Activated T-cell treated with anti-CD3 and anti-CD28 coated beads for 24 hours (primary cell): ENCODE measurements around the gene ZAP70.
"Not testable (repeated sequence)": the region's sequence is repeated elsewhere in the genome, so short reads cannot be mapped to it uniquely, and the experiment has no call there.

ENCODE experiments used
- DNase-seq: peaks from one replicate; pipeline ENCODE4 v3.0.0-alpha.2; 2020; ENCODE audit warnings: low read depth

Gene ZAP70

DNA sequence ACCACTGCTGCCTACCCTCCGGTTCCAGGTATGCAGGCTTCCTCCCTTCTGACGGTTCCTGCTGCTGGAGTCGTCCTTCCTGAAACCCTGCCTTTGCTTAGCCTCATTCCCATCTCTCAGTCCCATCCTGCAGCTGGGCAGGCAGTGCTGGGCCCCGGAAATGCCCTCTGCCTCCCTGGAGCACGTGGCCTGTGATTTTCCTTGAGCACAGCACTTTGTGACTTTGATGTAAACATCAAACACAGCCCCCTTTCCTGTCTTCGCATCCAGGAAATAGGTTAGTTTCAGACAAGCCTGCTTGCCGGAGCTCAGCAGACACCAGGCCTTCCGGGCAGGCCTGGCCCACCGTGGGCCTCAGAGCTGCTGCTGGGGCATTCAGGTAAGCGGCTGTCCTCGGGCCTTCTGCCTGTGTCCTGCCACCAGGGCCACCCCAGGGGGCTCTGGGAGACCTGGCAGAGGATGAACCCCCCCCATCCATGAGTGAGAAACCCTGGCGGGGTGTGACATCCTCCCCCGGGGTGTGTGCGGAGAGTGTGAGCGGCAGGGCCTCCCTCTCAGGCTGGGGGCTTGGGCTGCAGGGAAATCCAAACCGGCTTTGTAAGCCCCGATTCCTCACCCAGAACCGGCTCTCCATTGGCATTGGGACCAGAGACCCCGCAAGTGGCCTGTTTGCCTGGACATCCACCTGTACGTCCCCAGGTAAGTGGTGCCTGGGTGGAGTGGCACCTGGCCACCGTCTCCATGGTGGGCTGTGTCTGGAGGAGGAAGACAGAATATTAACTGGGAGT lies at the start of gene ZAP70:
Gene ZAP70, plus strand, starts transcription at position 281 of the 788 bp plus-strand sequence. CDS start 10,461 bp downstream, outside the sequence.
- peak; percentile 53 for DNase-seq

DNA sequence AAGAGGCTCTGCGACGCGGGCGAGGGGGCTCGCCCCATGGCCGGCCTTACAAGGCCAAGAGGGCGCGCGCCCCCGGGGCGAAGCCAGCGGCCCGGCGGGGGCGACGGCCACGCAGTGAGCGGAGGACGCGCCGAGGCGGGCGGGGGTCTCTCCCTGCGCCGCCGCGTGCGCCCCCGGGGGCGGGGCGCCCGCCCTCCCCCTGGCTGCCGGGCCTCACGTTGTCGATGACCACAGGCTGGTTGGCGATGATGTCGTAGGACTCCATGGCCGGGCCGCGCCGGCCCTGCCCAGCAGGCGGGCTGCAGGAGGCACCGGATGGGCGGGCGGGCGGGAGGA lies 49.8 kb upstream of the ZAP70 start:
- no peak for DNase-seq

GRCh38 chr2:97663962-97664635 lies 49.3 kb upstream of the ZAP70 start, which contains the start of gene ACTR1B:
TSS of gene ACTR1B (minus strand) at chr2:97664044. CDS start at chr2:97663890, 154 bp downstream.
- DNase-seq, result peak; percentile 97

GRCh38 chr2:97664636-97664970 lies 48.8 kb upstream of the ZAP70 start:
- DNase-seq, result no peak

DNA sequence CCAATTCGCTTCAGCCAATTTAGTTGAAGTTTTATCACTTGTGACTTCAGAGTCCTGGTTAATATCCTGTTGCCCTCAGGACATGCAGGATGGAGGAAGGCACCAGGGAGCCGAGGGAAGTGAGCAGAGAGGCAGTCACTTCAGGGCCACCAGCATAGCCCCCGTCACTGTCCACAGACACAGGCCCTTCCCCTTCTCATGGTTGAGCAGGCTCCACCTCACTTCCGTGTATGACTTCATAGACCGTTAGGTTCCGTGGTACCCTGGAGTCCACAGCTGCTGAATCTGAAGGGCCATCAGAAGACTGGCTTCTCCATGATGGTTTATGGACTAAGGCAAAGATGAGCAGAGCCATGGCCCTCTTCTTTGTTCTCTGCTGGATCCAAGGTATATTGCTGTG lies 43.9 kb upstream of the ZAP70 start, which contains the start of gene C2orf92:
Gene C2orf92, plus strand, starts transcription at position 266 of the 400 bp plus-strand sequence. Its CDS starts 76 bp downstream, at position 342.
- no peak for DNase-seq

DNA sequence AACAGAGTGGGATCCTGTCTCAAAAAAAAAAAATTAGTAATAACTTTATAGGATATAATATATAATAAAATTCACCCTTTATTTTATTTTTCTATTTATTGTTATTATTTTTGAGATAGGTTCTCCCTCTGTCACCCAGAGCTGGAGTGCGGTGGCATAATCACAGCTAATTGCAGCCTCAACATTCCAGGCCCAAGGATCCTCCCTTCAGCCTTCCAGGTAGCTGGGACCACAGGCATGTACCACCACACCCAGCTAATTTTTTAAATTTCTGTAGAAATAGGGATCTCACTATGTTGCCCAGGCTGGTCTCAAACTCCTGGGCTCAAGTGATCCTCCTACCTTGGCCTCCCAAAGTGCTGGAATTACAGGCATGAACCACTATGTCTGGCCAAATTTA lies 42.9 kb upstream of the ZAP70 start:
- no peak for DNase-seq

GRCh38 chr2:97671526-97671925 lies 41.9 kb upstream of the ZAP70 start:
- no peak for DNase-seq

DNA sequence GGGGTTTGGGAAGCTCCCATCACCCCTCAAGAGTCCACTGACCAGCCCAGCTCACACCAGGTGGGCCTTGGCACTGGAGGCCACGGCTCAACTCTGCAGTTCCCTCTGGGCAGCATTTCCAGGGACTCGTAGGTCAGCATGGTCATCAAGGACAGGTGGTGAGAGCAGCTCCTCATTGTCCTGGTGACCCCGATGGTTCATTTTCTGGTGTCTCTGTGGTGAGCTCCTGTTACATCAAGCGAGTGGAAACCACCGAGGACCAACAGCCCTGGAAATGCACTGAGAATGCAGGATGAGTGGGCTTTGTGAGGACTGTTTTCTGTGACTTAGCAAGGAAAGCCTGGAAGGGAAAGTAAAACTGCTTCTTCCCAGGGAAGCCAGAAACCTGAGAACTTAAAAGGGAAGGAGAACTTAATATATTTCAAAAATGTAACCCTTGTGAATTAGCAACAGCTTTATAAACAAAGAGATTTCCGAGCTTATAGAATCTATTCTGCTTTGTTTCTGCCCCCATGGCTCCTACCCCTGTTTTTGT lies 40.7 kb upstream of the ZAP70 start:
- not testable (repeated sequence) for DNase-seq

GRCh38 chr2:97673182-97673914 lies 40.0 kb upstream of the ZAP70 start:
- no peak for DNase-seq

- DNase-seq, result no peak
Observed at GRCh38 chr2:97673915-97674283, 39.5 kb upstream of the ZAP70 start.

DNA sequence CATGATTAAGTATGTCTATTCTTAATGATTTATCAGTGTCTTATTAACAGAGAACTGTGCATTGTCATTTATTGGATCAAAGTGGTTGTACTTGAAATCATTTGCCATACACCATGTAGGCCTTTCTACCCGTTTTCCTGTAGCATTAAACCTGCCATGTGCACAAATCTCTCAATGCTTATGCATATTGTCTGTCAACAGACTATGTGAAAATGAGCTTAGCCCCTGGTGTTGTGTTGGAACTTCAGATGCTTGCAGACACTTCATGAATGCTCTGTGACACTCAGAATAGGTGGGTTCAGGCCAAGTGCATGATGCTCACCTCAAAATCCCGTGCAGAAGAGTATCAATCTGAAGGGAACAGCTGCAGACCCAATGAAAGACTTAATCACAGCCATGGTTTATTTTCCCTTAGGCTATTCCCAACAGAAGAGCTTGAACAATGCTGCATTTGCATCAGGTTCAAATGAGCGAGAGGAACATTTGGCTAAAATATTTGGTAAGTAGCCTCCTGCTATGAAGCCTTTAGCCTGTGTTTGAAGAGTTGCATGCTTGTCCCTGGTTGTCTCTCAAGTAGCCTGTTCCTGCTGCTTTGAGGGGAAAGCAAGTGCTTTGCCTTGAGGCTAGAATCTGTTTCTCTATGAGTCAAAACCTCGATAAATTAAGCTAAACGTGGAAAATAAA lies 37.8 kb upstream of the ZAP70 start:
- DNase-seq, result no peak

DNA sequence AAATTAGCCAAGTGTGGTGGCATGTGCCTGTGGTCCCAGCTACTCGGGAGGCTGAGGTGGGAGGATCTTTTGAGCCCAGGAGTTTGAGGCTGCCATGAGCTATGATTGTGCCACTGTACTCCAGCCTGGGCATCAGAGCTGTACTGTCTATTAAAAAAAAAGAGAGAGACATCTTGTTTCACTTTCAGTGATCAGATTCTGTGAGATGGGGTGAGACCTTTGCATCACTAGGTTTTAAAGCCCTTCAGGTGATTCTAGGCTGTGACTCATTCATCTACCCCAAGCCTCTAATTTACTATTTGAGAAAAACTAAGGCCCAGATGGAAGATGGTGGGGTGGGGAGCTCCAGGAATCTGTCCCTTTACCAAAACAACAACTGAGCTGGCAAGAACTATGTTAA lies 36.8 kb upstream of the ZAP70 start:
- DNase-seq, result no peak

- DNase-seq, result no peak
Observed at GRCh38 chr2:97677480-97677879, 35.9 kb upstream of the ZAP70 start.

- DNase-seq, result no peak
Observed at GRCh38 chr2:97678298-97678697, 35.1 kb upstream of the ZAP70 start.

DNA sequence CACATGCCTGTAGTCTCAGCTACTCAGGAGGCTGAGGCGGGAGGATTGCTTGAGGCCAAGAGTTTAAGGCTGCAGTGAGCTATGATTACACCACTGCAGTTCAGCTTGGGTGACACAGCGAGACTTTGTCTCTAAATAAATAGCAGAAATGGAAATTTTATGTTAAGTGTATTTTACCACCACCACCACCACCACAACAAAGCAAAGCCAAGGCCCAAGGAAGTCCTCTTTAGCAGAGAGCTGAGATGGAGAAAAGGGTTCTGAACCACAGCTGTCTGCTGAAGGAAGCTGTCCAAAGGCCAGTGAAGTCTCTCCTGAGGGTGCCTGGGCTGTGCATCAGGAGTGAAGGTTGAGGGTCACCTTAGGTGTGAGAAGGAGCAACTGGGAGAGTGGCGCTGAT lies 26.1 kb upstream of the ZAP70 start:
- not testable (repeated sequence) for DNase-seq

GRCh38 chr2:97688062-97688827 lies 25.1 kb upstream of the ZAP70 start:
- DNase-seq, result no peak

DNA sequence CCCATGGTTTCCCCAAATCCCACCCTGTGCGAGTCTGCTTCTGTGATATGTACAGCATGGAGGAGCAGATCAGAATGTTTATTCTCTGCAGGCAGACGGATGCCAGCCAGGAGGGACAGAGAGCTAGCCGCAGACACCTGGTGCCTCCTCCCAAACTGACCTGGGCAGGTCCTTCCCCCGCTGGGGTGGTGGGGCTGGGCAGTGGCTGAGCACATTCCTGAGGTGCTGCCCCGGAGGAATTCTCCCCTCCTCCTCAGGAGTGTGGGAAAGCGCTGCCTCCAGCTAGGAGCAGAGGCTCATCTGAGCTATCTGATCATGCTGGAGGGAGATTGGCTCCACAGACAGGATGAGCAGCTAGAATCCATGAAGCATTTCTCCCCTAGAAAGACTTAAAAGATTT lies 22.2 kb upstream of the ZAP70 start:
- DNase-seq, result no peak

GRCh38 chr2:97693476-97693875 lies 19.9 kb upstream of the ZAP70 start:
- DNase-seq, result no peak

DNA sequence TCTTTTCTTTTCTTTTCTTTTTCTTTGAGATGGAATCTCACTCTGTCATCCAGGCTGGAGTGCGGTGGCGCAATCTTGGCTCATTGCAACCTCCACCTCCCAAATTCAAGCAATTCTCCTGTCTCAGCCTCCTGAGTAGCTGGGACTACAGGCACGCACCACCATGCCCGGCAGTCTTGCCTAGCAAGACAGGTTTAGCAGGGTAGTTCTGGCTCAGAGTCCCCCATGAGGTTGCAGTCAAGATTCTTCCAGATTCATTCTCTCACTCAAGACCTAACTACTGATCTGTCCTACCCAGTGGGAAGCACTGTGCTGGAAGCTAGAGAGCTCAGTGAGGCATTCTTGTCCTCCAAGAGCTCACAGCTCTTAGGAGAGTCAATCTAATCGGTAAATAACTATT lies 17.6 kb upstream of the ZAP70 start:
- no peak for DNase-seq

- DNase-seq, result peak; percentile 86
Observed at GRCh38 chr2:97697252-97698235, 15.8 kb upstream of the ZAP70 start.
